Stomach (tissue), 9 donors: ENCODE data around the gene NOA1. TPM values are rescaled to one million over a fixed set of nuclear protein-coding genes. Genes with fewer than 3 reads are reported as not detected.

Experiments used
- DNase-seq, 2 donors: peaks; one replicate each; pipeline versions ENCODE4 v3.0.0 to v3.0.0-alpha.2; 2013 to 2019
- H3K27ac ChIP-seq, 5 donors: fragments of 200-600 bp in 4 of 5; sonication (generic) in 4 of 5; one replicate each; pipeline ENCODE4 v1.5.1; 2013 to 2019; ENCODE audit warnings: mild to moderate bottlenecking in 1 of 5, moderate library complexity in 1 of 5
- H3K27me3 ChIP-seq, 3 donors: fragments of 200-600 bp; sonication (generic); one replicate each; pipeline ENCODE4 v1.5.1; 2017 to 2019; ENCODE audit warnings: mixed run types in 1 of 3
- H3K36me3 ChIP-seq, 4 donors: fragments of 200-600 bp; sonication (generic); 1 replicate in 3 of 4; 2 replicates in 1 of 4; pipeline ENCODE4 v1.5.1; 2016 to 2019
- H3K4me1 ChIP-seq, 4 donors: fragments of 200-600 bp; sonication (generic); one replicate each; pipeline ENCODE4 v1.5.1; 2016 to 2019
- H3K4me3 ChIP-seq, 4 donors: fragments of 200-600 bp; sonication (generic) in 3 of 4; one replicate each; pipeline ENCODE4 v1.5.1; 2016 to 2019; ENCODE audit warnings: mild to moderate bottlenecking in 1 of 4
- H3K9me3 ChIP-seq, 4 donors: fragments of 200-600 bp; sonication (generic); one replicate each; pipeline ENCODE4 v1.5.1; 2016 to 2019
- CTCF ChIP-seq, 7 experiments: fragments of 450-650 bp in 4 of 7; fragments of 200-600 bp in 3 of 7; sonication (generic) in 3 of 7; IDR thresholded peaks; one replicate each; pipeline ENCODE4 v1.5.1; 2016 to 2019; ENCODE audit warnings: antibody characterized with exemption in 7 of 7, control low read depth in 2 of 7, mild to moderate bottlenecking in 1 of 7
- EP300 ChIP-seq: sonication (generic); formaldehyde crosslinking; IDR thresholded peaks from one replicate; pipeline ENCODE4 v1.6.1; 2017; ENCODE audit warnings: antibody characterized with exemption
- POLR2A ChIP-seq, 4 donors: fragments of 450-650 bp; IDR thresholded peaks; one replicate each; pipeline ENCODE4 v1.6.1; 2016; ENCODE audit warnings: antibody characterized with exemption in 4 of 4, control low read depth in 2 of 4, mild to moderate bottlenecking in 1 of 4, moderate library complexity in 1 of 4
- POLR2AphosphoS5 ChIP-seq, 3 donors: sonication (generic); formaldehyde crosslinking; IDR thresholded peaks; one replicate each; pipeline ENCODE4 v1.6.1; 2016; ENCODE audit warnings: antibody characterized with exemption in 3 of 3
- WGBS, 5 donors: extraction: QIAGEN DNeasy Blood & Tissue Kit in 3 of 5; methylation state at CpG; one replicate each; pipeline versions ENCODE4 v1.1.5 to v1.1.7; 2013 to 2018; 5-methylcytosine and 5-hydroxymethylcytosine counted together
- intact Hi-C: fragments of 100-400 bp; cut with DNase I; formaldehyde crosslinking; loops from one replicate; pipeline ENCODE4 v1.15.1; 2023; ENCODE audit warnings: low total_unique reads
- polyA plus RNA-seq, 3 donors: library from polyadenylated mRNA; stranded (reverse); fragments of 200-250 nt; gene quantifications; one replicate each; pipeline ENCODE4 v1.2.3, GENCODE V29; 2013
- total RNA-seq, 5 donors: library from RNA; depleted of rRNA; stranded (reverse); fragments of >200 nt; gene quantifications; one replicate each; pipeline versions ENCODE4 v1.1.0 to v1.2.3, GENCODE V29; 2014 to 2016
- donor health status: healthy with polysubstance abuse.
- donor health status: Bipolar disorder and iron deficiency.
- donor health status: healthy.

NOA1 gene
- total and polyA plus RNA-seq, 8 donors: 1.2 to 81.7 (median 12.8) TPM

GRCh38 chr4:56973336-56973735, 4.1 kb downstream of the NOA1 start:
- WGBS, 5 donors: 95 to 98% (median 97%) methylated on average over 3 of the region's 3 CpGs
- H3K36me3 ChIP-seq: peaks cover 38 to 64% (median 62%) of the 10 kb centered on the region in 4 donors
- no peaks in the 10 kb centered on the region for H3K27me3 ChIP-seq
- no peak overlapping the region for H3K27ac ChIP-seq
- TF ChIP-seq POLR2A (IDR thresholded peaks at IDR 0.05): no peak
- TF ChIP-seq EP300: no peak
- TF ChIP-seq POLR2AphosphoS5 (IDR thresholded peaks at IDR 0.05): no peak
- no peak for TF ChIP-seq CTCF (IDR thresholded peaks at IDR 0.05)
- DNase-seq: no peak
- no peak overlapping the region for H3K4me3 ChIP-seq
- peaks cover 15 to 35% (median 28%) of the 10 kb centered on the region in 4 donors for H3K4me1 ChIP-seq
- peaks cover 3 to 14% (median 8%) of the 10 kb centered on the region in 4 donors for H3K9me3 ChIP-seq
- intact Hi-C loops: no loop called here

GRCh38 chr4:56972809-56973208, 4.6 kb downstream of the NOA1 start:
- TF ChIP-seq EP300 (no peak), CTCF (IDR thresholded peaks at IDR 0.05) (no peak), POLR2AphosphoS5 (IDR thresholded peaks at IDR 0.05) (no peak), POLR2A (IDR thresholded peaks at IDR 0.05) (no peak)
- intact Hi-C loops: no loop called here
- Histone ChIP-seq H3K27me3 (no peaks in the 10 kb centered on the region), H3K9me3 (peaks cover 3 to 14% (median 8%) of the 10 kb centered on the region in 4 donors), H3K4me1 (peaks cover 15 to 29% (median 25%) of the 10 kb centered on the region in 4 donors), H3K36me3 (peaks cover 41 to 69% (median 67%) of the 10 kb centered on the region in 4 donors), H3K27ac (no peak overlapping the region), H3K4me3 (no peak overlapping the region)
- DNase-seq: no peak

- Histone ChIP-seq H3K36me3 (peaks cover 41 to 73% (median 72%) of the 10 kb centered on the region in 4 donors), H3K4me3 (no peak overlapping the region), H3K4me1 (peaks cover 15 to 28% (median 24%) of the 10 kb centered on the region in 4 donors), H3K27ac (no peak overlapping the region), H3K27me3 (no peaks in the 10 kb centered on the region), H3K9me3 (peaks cover 3 to 14% (median 8%) of the 10 kb centered on the region in 4 donors)
- DNase-seq: no peak
- intact Hi-C loops: no loop called here
- 89 to 96% (median 95%) methylated on average over 2 of the region's 2 CpGs for WGBS, 5 donors
- TF ChIP-seq POLR2A (IDR thresholded peaks at IDR 0.05) (no peak), CTCF (IDR thresholded peaks at IDR 0.05) (no peak), POLR2AphosphoS5 (IDR thresholded peaks at IDR 0.05) (no peak), EP300 (no peak)
These were observed 5.0 kb downstream of the NOA1 start for GRCh38 chr4:56972389-56972788.

GRCh38 chr4:56971383-56971782, 6.0 kb downstream of the NOA1 start:
- H3K4me1 ChIP-seq: peaks cover 15 to 23% (median 20%) of the 10 kb centered on the region in 4 donors
- WGBS, 5 donors: 81 to 87% (median 87%) methylated on average over 2 of the region's 2 CpGs
- intact Hi-C loops: no loop called here
- H3K36me3 ChIP-seq: peaks cover 44 to 83% (median 82%) of the 10 kb centered on the region in 4 donors
- no peak for DNase-seq
- H3K27me3 ChIP-seq: no peaks in the 10 kb centered on the region
- no peak overlapping the region for H3K4me3 ChIP-seq
- peaks cover 3 to 14% (median 8%) of the 10 kb centered on the region in 4 donors for H3K9me3 ChIP-seq
- TF ChIP-seq POLR2A (IDR thresholded peaks at IDR 0.05) (no peak), POLR2AphosphoS5 (IDR thresholded peaks at IDR 0.05) (no peak), EP300 (no peak), CTCF (IDR thresholded peaks at IDR 0.05) (no peak)
- no peak overlapping the region for H3K27ac ChIP-seq
